HuH-7 (cell line): ENCODE measurements around the gene TSPEAR.

Experiments
- DNase-seq: peaks from one replicate; pipeline ENCODE4 v3.0.0; 2011; ENCODE audit warnings: low spot score

The TSPEAR gene

DNA sequence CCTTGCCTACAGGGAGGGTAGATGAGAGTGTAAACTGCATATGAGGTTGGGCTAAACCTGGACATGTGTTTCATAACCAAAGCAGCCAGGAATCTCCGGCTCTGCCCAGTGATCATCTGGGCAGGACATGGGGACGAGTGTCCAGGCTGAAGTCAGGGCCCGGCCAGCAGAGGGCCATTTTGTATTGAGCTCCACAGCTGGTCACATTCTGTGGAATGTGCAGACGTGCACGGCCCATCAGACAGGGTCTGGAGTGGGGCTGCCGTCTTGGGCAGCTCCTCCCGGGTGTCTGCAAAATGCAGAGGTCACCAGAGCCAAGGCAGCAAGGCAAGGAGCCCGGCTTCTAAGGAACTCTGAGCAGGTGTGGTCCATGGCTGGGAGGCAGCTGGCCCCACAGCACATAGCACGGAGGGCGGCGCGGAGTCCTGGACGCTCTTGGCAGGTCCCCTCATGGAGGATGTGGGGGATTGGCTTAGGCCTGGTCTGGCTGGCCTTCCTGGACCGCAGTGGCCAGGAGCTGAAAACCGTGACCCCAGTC, 249.8 kb downstream of the TSPEAR start:
- no peak for DNase-seq

DNA sequence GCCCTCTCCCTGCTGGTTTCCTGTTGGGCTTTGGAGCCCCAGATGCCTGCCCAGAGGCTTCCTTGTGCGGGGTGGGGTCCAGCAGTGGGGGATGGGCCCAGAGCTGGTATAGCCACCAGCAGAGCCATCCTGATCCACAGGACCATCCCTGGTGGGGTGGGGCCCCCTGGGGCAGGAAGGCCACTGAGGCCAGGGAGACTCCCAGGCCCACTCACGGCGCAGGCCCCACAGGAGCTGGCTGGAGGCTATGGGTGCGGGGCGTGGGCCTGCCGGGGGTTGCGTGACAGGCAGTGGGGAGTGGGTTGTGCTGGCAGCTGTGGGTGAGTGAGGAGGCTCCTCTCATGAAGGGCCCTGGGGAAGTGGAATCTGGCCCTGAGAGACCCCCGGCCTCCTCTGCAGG, 250.4 kb downstream of the TSPEAR start:
- no peak for DNase-seq

DNA sequence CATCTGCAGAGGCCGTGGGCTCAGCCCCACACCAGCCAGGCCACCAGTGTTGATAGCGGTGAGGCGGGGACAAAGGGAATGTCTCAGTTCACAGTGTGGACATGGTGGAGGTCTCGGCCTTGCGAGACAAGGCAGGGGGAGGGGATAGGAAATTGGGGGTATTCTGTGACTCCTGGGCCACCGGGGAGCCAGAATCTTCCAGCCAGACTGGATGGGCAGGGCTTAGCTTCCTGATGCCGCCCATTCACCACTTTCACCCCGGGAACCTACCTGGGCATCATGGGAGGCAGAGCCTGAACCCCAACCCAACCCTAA, 251.0 kb downstream of the TSPEAR start:
- DNase-seq = no peak

DNA sequence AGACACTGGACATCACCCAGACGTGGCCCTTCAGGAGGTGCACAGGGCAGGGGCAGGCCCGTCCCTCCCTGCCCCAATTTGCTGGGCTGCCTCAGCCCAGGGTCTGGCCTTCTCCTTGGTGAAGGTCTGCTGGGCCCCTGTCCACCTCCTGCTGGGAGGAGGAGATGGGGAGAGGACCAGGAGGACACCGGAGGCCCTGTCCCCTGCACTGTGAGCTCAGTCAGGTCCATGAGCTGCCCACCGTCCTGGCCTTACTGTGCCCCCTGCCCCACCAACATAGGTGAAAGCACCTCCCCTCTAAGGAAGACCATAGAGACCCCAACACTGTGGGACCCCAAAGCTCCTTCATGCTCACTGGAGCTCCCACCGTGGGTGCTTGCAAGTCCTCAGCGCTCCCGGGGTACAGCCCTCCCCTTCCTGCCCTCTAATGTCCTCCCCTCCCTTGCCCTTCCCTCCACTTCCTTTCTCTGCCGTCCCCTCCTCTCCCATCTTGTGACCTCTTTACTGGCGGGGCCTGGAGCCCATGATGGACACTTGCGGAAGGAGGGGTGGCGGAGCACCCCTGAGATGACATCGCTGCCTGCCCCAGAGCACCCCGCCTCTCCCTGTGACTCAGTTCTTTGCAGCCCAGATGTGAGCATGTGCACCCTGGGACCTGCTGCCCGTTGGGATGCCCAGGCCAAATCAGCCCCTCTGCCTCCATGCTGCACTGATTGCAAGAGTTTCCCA, 251.5 kb downstream of the TSPEAR start:
- no peak for DNase-seq

DNA sequence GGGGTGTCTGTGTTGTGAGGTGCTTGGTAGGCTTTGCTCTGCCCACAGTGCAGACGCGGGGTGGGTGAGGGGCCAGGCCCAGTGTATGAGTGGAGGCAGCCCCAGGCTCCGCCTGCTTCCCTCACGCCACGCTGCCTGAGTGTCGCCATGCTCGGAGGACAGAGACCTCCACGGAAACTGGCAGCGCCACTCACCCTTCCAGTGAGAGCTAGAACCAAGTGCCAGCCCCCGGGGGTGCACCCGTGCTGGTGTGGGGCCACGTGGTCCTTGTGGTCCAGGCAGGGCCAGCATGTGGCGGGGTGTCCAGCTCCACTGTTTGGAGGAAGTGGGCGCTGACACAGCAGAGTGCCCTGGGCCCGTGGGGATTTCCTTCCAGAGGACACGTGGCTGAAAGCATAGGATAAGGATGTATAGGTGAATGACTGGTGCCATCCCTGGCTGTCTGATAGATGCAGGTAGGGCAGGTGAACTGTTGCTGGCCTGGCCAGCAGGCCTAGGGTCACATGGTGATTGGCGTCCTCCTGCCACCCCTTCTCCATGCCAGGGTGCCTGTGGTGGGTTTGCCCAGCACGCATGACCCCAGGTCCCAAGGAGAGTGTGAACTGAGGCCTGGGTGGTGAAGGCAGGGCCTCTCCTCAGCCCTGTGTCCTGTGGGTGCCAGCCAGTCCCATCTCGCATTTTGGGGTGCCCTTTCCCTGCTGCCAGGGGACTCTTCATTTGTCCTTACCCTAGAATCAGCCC, 252.2 kb downstream of the TSPEAR start:
- DNase-seq = no peak

DNA sequence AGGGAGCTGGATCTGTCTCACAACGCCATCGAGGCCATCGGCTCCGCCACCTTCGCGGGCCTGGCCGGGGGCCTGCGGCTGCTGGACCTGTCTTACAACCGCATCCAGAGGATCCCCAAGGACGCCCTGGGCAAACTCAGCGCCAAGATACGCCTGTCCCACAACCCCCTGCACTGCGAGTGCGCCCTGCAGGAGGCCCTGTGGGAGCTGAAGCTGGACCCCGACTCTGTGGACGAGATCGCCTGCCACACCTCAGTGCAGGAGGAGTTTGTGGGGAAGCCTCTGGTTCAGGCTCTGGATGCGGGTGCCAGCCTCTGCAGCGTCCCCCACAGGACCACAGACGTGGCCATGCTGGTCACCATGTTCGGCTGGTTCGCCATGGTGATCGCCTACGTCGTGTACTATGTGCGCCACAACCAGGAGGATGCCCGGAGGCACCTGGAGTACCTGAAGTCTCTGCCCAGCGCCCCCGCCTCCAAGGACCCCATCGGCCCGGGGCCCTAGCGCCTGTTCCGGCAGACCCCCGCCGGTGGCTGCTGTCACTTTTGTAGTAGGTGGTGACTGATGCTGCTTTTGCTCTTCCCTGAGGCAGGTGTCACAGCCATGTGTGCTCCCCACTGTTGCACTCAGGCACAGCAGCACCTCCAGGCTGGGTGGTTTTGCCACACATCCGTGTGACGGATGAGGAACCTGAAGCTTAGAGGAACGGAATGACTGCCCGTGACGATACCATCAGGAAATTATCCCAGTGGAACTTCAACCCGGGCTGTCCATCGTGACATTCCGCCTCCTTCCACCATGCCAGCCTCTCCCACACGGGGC, 254.2 kb downstream of the TSPEAR start:
- DNase-seq = peak; percentile 32

DNA sequence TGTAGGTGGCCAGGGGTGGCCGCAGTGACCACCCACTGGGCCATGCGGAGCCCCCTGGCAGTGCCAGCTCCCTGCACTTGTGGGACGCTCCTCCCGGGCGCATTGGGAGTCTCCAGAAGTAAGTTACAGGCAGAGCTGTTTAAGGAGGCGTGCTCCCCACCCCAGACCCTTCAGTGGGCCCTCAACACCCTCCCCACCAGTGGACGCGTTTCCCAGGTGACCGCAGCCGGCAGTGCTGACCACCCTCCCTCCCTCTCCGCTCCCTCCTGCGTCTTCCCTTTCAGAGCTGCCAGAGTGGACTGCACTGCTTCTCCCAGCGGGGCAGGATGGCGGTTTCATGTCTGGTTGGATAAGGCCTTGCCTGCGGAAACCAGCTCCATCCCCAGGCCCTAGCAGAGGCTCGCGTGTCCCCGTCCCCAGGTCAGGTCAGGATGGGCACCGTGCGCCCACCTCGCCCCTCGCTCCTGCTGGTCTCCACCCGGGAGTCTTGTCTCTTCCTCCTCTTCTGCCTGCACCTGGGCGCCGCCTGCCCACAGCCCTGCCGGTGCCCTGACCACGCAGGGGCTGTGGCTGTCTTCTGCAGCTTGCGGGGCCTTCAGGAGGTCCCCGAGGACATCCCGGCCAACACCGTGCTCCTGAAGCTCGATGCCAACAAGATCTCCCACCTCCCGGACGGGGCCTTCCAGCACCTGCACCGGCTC, 255.0 kb downstream of the TSPEAR start:
- no peak for DNase-seq

DNA sequence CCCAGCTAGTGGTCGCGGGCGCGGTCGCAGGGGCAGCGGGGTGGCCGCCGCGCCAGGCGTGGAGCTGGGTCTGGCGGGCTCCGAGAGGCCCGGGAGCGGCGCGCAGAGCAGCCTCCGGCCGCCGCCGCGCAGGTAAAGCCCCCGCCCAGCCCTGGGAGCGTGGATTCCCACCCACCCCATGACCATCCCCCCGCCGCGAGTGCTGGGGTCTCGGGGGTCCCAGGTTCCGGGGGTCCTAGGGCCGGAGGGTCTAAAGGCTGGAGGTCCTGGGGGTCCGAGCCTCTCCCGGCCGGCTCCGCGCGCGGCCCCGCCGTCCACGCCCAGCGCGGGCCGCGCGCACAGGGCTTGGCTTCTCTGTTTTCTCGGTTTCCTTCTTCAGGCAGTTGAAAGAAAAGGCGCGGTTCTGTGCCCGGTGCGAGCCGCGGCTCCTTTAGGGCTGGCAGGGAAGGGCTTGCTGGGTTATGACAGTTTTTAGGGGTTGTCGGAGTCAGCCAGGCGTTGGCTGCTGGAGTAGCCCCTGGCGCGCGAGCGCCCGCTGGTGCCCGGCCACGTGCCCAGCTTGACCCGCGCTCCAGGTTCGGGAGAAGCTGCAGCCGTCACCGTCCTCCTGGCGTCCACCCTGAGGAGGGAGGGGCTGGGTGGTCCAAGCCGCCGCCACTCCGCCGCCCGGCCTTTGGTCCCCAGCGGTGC, 255.7 kb downstream of the TSPEAR start:
- peak; percentile 61 for DNase-seq

DNA sequence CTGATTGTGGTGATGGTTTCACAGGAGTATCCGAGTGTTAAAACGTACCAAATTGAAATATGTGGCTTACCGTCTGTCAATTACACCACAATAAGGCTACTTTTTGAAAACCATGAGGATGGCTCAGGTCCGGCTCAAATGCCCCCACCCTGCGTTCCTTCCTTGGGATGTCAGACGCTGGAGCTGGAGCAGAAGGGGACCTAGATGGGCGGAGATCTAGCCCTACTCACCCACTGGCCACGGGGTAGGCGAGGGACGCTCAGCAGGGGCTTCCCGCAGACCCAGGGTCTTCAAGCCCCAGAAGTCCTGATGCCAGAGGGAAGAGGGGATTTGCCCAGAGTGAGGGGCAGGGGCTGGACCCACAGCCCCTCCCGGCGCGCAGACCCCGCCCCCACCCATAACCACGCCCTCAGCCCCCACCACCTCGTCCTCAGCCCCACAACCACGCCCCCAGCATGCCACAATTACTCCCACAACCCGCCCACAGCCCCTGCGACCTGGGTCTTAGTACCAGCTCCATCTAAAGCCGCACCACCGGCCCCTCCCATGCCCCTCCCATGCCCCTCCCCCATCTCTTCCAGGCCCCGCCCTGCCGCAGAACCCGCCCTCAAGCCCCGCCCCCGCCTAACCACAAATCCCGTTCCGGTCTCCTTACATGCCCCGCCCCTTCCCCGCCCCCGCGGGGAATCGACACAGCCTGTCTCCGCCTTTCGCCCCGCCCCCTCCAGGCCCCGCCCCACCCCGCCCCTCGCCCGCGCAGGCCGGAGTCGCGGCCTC, 256.4 kb downstream of the TSPEAR start, which contains the start of gene LRRC3:
TSS of gene LRRC3 (plus strand) at position 764 of the 777 bp plus-strand sequence. CDS start 1,135 bp downstream, outside the sequence.
- DNase-seq = peak; percentile 98

DNA sequence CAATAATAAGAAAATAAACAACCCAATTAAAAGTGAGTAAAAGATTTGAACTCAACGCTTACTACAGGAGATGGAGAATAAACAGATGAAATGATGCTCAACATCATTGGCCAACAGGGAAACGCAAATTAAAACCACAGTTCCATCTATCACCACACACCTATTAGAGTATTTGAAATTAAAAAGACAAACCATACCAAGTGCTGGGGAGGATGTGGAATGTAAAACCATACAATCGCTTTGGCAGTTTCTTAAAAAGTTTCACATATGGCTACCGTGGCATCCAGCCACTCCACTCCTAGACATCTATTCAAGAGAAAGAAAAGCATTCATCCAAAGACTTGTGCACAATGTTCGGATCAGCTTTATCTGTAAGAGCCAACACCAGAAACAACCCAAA, 257.3 kb downstream of the TSPEAR start:
- DNase-seq = no peak

DNA sequence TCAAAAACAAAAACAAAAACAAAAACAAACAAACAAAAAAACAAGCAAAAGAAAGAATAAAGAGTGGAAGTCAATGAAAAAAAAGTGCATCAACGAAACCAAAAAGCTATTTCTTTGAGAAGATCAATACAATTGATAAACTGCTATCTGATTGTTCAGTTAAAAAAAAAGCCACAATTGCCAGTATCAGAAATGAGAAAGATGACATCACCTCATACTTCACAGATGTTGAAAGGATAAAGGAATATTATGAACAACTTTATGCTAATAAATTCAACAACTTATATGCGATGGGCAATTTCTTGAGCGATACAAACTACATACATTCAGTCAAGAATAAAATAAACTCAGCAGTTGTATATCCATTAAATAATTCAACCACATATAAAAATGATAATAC, 258.3 kb downstream of the TSPEAR start:
- no peak for DNase-seq

DNA sequence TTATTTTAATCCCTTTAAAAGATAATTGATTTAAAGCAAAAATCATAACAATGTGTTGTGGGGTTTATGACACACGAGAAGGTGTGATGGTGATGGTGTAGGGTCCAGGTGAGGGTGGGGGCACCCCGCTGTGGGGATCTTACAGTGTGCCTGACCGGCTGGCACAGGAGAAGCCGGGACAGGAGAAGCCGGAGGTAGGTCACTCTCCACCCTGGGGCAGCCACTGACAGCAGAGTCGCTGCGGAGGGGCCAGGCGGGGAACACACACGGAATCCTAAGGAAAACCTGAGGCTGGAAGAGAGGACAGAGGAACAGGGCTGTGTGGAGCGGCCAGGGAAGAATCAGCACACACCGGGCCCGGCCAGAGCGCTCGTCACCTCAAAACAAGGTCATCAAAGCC, 260.4 kb downstream of the TSPEAR start:
- no peak for DNase-seq

DNA sequence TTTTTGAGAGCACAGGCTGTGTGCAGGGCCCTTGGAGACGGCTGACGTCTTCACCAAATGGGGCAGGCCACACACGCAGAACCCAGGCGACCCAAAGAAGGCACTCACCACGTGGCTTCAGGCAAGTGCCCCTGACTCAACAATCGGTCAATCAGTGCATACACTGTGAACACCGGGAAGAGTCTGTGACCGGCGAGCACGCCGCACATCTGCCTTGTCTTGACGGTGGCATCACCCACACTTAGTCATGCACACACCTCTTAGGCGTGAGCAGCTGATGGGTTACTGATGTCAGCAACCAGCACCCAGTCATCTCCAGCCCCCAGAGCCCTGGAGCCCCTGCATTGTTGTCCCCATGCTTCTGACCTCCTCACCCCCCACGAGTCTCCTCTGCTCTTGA, 261.0 kb downstream of the TSPEAR start:
- no peak for DNase-seq

DNA sequence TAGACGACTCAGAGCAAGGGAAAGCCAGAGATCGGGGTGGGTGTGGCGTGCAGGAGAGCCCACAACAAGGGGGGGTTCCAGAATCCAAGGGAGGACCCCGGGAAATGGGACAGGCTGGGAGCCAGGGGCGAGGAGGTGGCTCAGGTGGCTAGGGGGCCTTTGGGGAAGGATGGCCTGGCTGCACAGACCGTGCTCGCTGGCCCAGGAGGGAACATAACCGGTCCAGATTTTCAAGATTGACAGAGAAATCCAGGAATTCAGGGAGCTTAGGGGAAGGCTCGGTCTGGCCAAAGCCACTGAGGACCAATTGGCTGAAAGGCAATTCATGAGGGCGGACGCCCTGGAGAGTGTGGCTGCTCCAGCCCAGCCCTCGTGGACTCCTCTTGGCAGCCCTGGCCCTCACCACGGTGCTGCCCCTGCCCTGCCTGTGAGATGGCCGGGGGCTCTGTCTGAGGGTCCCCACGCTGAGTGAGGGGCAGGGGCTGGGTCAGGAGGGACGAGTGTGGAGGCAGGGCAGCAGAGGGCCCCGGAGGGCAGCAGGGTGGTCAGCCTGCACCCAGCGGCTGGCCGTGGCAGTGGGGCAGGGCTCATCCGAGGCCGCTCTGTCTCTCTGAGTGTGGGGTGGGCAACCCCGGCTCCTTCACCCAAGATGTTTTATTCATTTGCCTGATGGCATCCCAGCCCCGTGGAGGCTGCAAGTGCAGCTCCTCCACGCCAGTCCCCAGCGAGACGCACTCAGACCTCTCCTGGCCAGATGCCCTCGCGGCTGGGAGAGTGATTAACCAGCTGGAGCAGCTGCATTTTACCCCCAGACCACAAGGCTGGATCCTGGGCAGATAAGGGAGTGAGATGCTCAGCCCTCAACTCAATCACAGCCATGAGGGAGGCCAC, 261.7 kb downstream of the TSPEAR start:
- DNase-seq = no peak

DNA sequence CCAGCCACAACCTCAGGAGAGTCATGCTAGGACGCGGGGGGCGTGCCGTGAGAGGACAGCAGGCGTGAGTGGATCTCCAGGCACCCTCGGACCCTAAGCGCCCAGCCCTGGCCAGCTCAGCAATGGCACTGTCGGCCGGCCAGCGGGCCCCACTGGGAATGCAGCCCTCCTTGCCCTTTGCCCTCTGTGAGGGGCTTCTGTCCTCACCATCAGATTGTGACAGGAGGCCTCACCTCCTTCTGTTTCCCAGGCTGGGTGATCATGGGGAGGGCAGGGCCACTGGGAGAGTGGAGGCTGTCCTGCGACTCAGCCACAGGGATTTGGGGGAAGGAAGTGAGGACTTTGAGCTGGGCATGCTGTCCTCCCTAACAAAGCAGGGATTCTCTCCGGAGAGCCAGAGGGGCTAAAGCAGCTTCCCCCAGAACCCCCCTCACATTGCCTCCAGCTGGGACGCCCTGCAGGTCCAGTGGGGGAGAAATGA, 262.7 kb downstream of the TSPEAR start:
- DNase-seq = no peak
